GM13976 (cell line): ENCODE data around the gene TENT5A.

ENCODE experiments used
- DNase-seq: peaks from one replicate; pipeline ENCODE4 v3.0.0; 2012; ENCODE audit warnings: low spot score
- in situ Hi-C: fragments of 300-500 bp; cut with MboI; formaldehyde crosslinking; loops from one replicate; pipeline ENCODE4 v1.12.0; 2022; ENCODE audit warnings: low sequenced_read_pairs, mixed read lengths, inconsistent platforms; ENCODE audit not compliant: unreplicated experiment
- TF ChIP-seq, protein P1 (sequence below): IDR thresholded peaks from 2 replicates; pipeline ENCODE4 v1.5.1; 2012; ENCODE audit warnings: borderline replicate concordance, mild to moderate bottlenecking; ENCODE audit not compliant: insufficient read depth; ENCODE audit errors: extremely low read depth, missing control alignments, control extremely low read depth

The TENT5A gene

DNA sequence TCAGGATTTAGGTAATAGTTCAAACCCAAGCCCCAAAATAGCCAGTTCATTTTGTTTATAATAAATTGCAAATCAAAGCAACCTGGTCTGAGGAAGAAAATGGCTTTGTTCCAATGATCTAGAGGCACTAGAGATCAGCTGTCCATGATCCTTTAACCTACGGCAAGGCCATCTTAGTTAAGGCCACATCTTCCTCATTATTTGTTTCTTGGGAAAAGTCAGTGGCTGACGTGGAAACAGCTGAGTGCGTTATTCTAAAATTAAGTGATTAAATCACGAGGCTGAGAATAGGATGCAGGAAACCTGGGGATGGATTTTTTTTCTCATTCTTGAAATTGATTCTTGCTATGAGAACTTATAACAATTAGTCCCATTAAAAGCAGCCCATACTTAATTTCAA is 10.1 kb upstream of the TENT5A start:
- DNase-seq, result no peak
- TF ChIP-seq, protein P1, sequence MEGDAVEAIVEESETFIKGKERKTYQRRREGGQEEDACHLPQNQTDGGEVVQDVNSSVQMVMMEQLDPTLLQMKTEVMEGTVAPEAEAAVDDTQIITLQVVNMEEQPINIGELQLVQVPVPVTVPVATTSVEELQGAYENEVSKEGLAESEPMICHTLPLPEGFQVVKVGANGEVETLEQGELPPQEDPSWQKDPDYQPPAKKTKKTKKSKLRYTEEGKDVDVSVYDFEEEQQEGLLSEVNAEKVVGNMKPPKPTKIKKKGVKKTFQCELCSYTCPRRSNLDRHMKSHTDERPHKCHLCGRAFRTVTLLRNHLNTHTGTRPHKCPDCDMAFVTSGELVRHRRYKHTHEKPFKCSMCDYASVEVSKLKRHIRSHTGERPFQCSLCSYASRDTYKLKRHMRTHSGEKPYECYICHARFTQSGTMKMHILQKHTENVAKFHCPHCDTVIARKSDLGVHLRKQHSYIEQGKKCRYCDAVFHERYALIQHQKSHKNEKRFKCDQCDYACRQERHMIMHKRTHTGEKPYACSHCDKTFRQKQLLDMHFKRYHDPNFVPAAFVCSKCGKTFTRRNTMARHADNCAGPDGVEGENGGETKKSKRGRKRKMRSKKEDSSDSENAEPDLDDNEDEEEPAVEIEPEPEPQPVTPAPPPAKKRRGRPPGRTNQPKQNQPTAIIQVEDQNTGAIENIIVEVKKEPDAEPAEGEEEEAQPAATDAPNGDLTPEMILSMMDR, result no peak
- in situ Hi-C loops, result no loop called here

DNA sequence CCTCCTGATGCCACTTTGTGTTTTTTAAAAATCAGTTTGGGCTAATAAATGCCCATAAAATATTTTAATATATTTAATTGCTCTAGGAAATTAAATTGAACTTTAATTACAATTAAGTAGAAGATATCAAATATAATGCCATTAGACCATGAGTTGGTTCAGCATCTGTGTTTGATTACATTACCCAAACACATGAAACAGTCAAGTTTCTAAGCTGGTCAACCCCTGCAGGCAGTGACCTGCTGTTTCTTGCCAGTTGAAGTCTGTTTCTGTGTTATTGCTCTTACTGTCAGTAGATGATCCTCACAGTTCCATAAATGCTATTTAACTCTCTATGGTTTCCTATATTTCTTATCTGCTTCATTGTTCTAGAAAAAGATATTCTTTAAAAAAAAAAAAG is 9.7 kb upstream of the TENT5A start:
- in situ Hi-C loops, result no loop called here
- no peak for DNase-seq
- TF ChIP-seq, protein P1, result no peak

DNA sequence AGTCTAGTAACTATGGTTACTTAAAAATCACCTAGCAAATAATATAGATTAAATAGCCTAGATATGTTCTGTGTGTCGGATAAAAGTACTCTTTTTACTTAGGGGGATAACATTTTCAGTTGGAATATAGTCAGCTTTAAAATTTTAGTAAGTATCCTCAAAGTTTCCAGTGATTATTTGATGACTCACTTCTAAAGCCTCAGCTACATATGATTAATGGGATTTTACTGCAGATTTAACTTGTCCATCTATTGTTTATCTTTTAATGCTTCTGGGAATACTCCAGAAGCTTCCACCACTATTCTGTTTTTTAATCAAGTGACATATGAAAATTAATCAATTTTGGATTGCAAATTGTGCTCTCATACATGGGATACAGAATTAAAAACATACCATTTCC is 8.7 kb upstream of the TENT5A start:
- TF ChIP-seq, protein P1, result no peak
- no peak for DNase-seq
- in situ Hi-C loops, result no loop called here

GRCh38 chr6:81759782-81760181 is 7.3 kb upstream of the TENT5A start:
- TF ChIP-seq, protein P1, result no peak
- in situ Hi-C loops, result no loop called here
- DNase-seq, result no peak

DNA sequence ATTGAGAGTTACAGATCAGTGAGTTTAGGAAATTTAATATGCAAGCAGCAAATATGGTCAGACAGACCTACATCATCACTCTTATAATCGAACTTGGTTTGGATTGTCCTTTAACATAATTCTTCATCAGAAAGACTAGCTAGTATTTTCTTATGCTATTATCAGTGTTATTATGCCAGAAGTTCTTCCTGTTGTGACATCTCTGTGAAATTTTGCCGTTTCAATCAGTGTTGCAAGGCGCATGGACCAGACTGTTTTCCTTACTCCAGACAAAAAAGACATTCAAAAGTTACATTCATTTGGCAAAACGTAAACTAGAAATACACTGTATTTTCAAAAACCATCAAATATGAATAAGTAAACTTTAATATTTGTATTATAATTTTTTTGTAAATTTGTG is 5.7 kb upstream of the TENT5A start:
- TF ChIP-seq, protein P1, result no peak
- DNase-seq, result no peak
- in situ Hi-C loops, result no loop called here

DNA sequence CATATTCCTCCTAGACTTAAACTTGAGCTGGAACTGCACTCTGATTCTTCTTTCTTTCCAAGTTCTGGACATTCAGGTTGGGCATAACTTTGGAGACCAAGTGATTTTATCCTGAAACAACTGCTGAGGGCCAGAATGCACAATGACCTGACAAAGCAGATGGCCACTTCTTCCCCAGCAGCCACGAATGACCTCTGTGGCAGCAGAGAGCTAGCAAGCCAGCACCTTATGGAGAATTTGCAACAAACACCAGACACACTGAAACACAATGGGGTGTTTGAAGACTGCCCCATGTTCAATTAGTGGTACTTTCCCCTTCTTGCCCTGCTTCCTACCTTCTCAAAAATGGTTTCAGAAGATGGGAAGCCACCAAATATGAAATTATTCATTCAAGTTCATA is 4.2 kb upstream of the TENT5A start:
- TF ChIP-seq, protein P1, result no peak
- no peak for DNase-seq
- in situ Hi-C loops, result no loop called here

- in situ Hi-C loops, result no loop called here
- TF ChIP-seq, protein P1, result no peak
- no peak for DNase-seq
Measured at GRCh38 chr6:81755551-81755950, 3.1 kb upstream of the TENT5A start.
